Central memory CD8-positive, alpha-beta T cell (primary cell): ENCODE data around the gene VGLL4.
A peak's percentile ranks its signal among the peaks of the same experiment; 100 is the strongest.

Experiments
- ATAC-seq: fragments of 150-1000 bp; cut with Tn5 transposase; replicated peaks from 2 replicates; pipeline ENCODE4 v1.10.0; 2022; ENCODE audit warnings: mild to moderate bottlenecking, moderate FRiP score, moderate number of reproducible peaks; ENCODE audit not compliant: poor library complexity, severe bottlenecking; ENCODE audit errors: extremely low read depth
- DNase-seq, 2 donors: peaks; one replicate each; pipeline ENCODE4 v3.0.0; 2021; ENCODE audit warnings: low spot score in 2 of 2
- H3K27ac Mint-ChIP-seq: one replicate; pipeline ENCODE4 v1.8.0; 2022; ENCODE audit warnings: low read depth, mild to moderate bottlenecking, moderate library complexity, mixed read lengths
- H3K27me3 Mint-ChIP-seq: one replicate; pipeline ENCODE4 v1.8.0; 2022; ENCODE audit warnings: mixed read lengths
- H3K36me3 Mint-ChIP-seq: one replicate; pipeline ENCODE4 v1.8.0; 2022; ENCODE audit warnings: mild to moderate bottlenecking, moderate library complexity, mixed read lengths; ENCODE audit not compliant: insufficient read depth
- H3K4me1 Mint-ChIP-seq: one replicate; pipeline ENCODE4 v1.8.0; 2022; ENCODE audit warnings: mixed read lengths
- H3K4me3 Mint-ChIP-seq: one replicate; pipeline ENCODE4 v1.8.0; 2022; ENCODE audit warnings: mild to moderate bottlenecking, moderate library complexity, mixed read lengths
- H3K9me3 Mint-ChIP-seq: one replicate; pipeline ENCODE4 v1.8.0; 2022; ENCODE audit warnings: mixed read lengths

VGLL4 gene

GRCh38 chr3:11592445-11593298, 51.0 kb downstream of the VGLL4 start:
- H3K27me3 Mint-ChIP-seq: no peaks in the 10 kb centered on the region
- H3K27ac Mint-ChIP-seq: no peak overlapping the region
- peaks cover 58% of the 10 kb centered on the region for H3K4me1 Mint-ChIP-seq
- H3K9me3 Mint-ChIP-seq: no peaks in the 10 kb centered on the region
- H3K4me3 Mint-ChIP-seq: no peak overlapping the region
- peaks cover 3% of the 10 kb centered on the region for H3K36me3 Mint-ChIP-seq
- DNase-seq (no peak), ATAC-seq (no peak)

- no peaks in the 10 kb centered on the region for H3K27me3 Mint-ChIP-seq
- H3K27ac Mint-ChIP-seq: no peak overlapping the region
- H3K9me3 Mint-ChIP-seq: no peaks in the 10 kb centered on the region
- no peak for DNase-seq
- H3K4me1 Mint-ChIP-seq: peaks cover 63% of the 10 kb centered on the region
- H3K4me3 Mint-ChIP-seq: no peak overlapping the region
- peaks cover 5% of the 10 kb centered on the region for H3K36me3 Mint-ChIP-seq
- no peak for ATAC-seq
These were observed 52.1 kb downstream of the VGLL4 start for GRCh38 chr3:11591391-11592282.

- H3K36me3 Mint-ChIP-seq: peaks cover 5% of the 10 kb centered on the region
- ATAC-seq: no peak
- no peak for DNase-seq
- H3K27me3 Mint-ChIP-seq: no peaks in the 10 kb centered on the region
- no peaks in the 10 kb centered on the region for H3K9me3 Mint-ChIP-seq
- H3K4me3 Mint-ChIP-seq: no peak overlapping the region
- H3K27ac Mint-ChIP-seq: no peak overlapping the region
- peaks cover 68% of the 10 kb centered on the region for H3K4me1 Mint-ChIP-seq
These were observed 52.7 kb downstream of the VGLL4 start for GRCh38 chr3:11591002-11591355.

GRCh38 chr3:11589706-11590105, 54.0 kb downstream of the VGLL4 start:
- no peak overlapping the region for H3K4me3 Mint-ChIP-seq
- H3K4me1 Mint-ChIP-seq: peaks cover 75% of the 10 kb centered on the region
- H3K27ac Mint-ChIP-seq: no peak overlapping the region
- DNase-seq (no peak), ATAC-seq (no peak)
- no peaks in the 10 kb centered on the region for H3K9me3 Mint-ChIP-seq
- no peaks in the 10 kb centered on the region for H3K27me3 Mint-ChIP-seq
- peaks cover 5% of the 10 kb centered on the region for H3K36me3 Mint-ChIP-seq

- Mint-ChIP-seq H3K4me1 (peaks cover 80% of the 10 kb centered on the region), H3K27me3 (no peaks in the 10 kb centered on the region), H3K36me3 (peaks cover 5% of the 10 kb centered on the region), H3K9me3 (no peaks in the 10 kb centered on the region), H3K4me3 (no peak overlapping the region), H3K27ac (peak overlapping the region; percentile 56)
- ATAC-seq (no peak), DNase-seq (no peak)
These were observed 55.0 kb downstream of the VGLL4 start for GRCh38 chr3:11588755-11589154.

GRCh38 chr3:11588338-11588737, 55.4 kb downstream of the VGLL4 start:
- H3K4me1 Mint-ChIP-seq: peaks cover 80% of the 10 kb centered on the region
- no peak for DNase-seq
- no peaks in the 10 kb centered on the region for H3K27me3 Mint-ChIP-seq
- ATAC-seq: no peak
- peaks cover 3% of the 10 kb centered on the region for H3K36me3 Mint-ChIP-seq
- H3K4me3 Mint-ChIP-seq: no peak overlapping the region
- H3K27ac Mint-ChIP-seq: peak overlapping the region; percentile 56
- H3K9me3 Mint-ChIP-seq: no peaks in the 10 kb centered on the region

- peaks cover 4% of the 10 kb centered on the region for H3K36me3 Mint-ChIP-seq
- no peaks in the 10 kb centered on the region for H3K9me3 Mint-ChIP-seq
These were observed 55.9 kb downstream of the VGLL4 start for GRCh38 chr3:11587766-11588165.

GRCh38 chr3:11584570-11584969, 59.1 kb downstream of the VGLL4 start:
- Mint-ChIP-seq H3K4me3 (no peak overlapping the region), H3K9me3 (no peaks in the 10 kb centered on the region), H3K36me3 (peaks cover 10% of the 10 kb centered on the region), H3K4me1 (peaks cover 78% of the 10 kb centered on the region), H3K27ac (peak overlapping the region; percentile 20), H3K27me3 (no peaks in the 10 kb centered on the region)
- DNase-seq: no peak
- ATAC-seq: no peak

More at GRCh38 chr3:11587766-11588165, 55.9 kb downstream of the VGLL4 start:
- H3K27ac Mint-ChIP-seq: peak overlapping the region; percentile 56
- peaks cover 80% of the 10 kb centered on the region for H3K4me1 Mint-ChIP-seq
- ATAC-seq (no peak), DNase-seq (no peak)
- no peak overlapping the region for H3K4me3 Mint-ChIP-seq
- H3K27me3 Mint-ChIP-seq: no peaks in the 10 kb centered on the region

- peaks cover 73% of the 10 kb centered on the region for H3K4me1 Mint-ChIP-seq
- no peaks in the 10 kb centered on the region for H3K27me3 Mint-ChIP-seq
- no peak overlapping the region for H3K27ac Mint-ChIP-seq
- no peaks in the 10 kb centered on the region for H3K9me3 Mint-ChIP-seq
- H3K36me3 Mint-ChIP-seq: peaks cover 13% of the 10 kb centered on the region
- no peak for ATAC-seq
- H3K4me3 Mint-ChIP-seq: no peak overlapping the region
- DNase-seq: no peak
These were observed 60.1 kb downstream of the VGLL4 start for GRCh38 chr3:11583638-11584046.

GRCh38 chr3:11583235-11583634, 60.5 kb downstream of the VGLL4 start:
- Mint-ChIP-seq H3K27ac (no peak overlapping the region), H3K4me1 (peaks cover 70% of the 10 kb centered on the region), H3K4me3 (no peak overlapping the region), H3K27me3 (no peaks in the 10 kb centered on the region), H3K9me3 (no peaks in the 10 kb centered on the region), H3K36me3 (peaks cover 13% of the 10 kb centered on the region)
- ATAC-seq: no peak
- no peak for DNase-seq

GRCh38 chr3:11582191-11582968, 61.3 kb downstream of the VGLL4 start:
- Mint-ChIP-seq H3K4me1 (peaks cover 70% of the 10 kb centered on the region), H3K36me3 (peaks cover 12% of the 10 kb centered on the region), H3K4me3 (no peak overlapping the region), H3K27ac (no peak overlapping the region), H3K9me3 (no peaks in the 10 kb centered on the region), H3K27me3 (no peaks in the 10 kb centered on the region)
- DNase-seq (no peak), ATAC-seq (no peak)
